Rectal smooth muscle tissue (tissue), 1 donor: ENCODE measurements around the gene KCNB1.

ENCODE experiments used
- H3K27ac ChIP-seq: one replicate; pipeline ENCODE4 v1.7.0; 2013; ENCODE audit warnings: low read depth, low read length, inconsistent platforms
- H3K27me3 ChIP-seq: one replicate; pipeline ENCODE4 v1.7.0; 2013; ENCODE audit warnings: low read length; ENCODE audit not compliant: control insufficient read depth, insufficient read depth
- H3K36me3 ChIP-seq: one replicate; pipeline ENCODE4 v1.7.0; 2013; ENCODE audit warnings: low read length; ENCODE audit not compliant: control insufficient read depth, insufficient read depth
- H3K4me1 ChIP-seq: one replicate; pipeline ENCODE4 v1.7.0; 2013; ENCODE audit warnings: low read length; ENCODE audit not compliant: control insufficient read depth, insufficient read depth
- H3K4me3 ChIP-seq: one replicate; pipeline ENCODE4 v1.7.0; 2013; ENCODE audit warnings: low read length
- H3K9ac ChIP-seq: one replicate; pipeline ENCODE4 v1.7.0; 2013; ENCODE audit warnings: low read length

KCNB1 gene

DNA sequence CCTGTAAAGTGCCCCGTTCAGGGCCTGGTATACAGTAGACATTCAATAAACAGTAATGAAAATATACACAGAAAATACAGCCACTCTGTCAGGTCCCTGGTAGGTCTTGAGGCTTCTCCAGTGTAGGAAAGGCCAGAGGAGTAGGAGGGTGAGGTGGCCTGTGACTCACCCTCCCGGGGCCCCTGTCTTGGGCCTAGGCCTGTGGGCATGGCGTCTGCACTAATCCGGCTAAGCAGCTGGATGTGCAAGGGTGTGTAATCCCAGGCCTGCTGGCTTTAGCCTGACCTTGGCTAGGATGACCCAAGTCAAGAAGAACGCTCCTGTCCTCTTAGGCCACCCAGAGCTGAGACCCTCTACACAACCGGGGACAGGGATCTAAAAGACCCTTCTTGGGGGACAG, 84.9 kb downstream of the KCNB1 start:
- Histone ChIP-seq H3K4me3 (no peak overlapping the region), H3K36me3 (no peaks in the 10 kb centered on the region), H3K27me3 (no peaks in the 10 kb centered on the region), H3K27ac (peak overlapping the region; percentile 21), H3K9ac (no peak overlapping the region), H3K4me1 (peaks cover 31% of the 10 kb centered on the region)

DNA sequence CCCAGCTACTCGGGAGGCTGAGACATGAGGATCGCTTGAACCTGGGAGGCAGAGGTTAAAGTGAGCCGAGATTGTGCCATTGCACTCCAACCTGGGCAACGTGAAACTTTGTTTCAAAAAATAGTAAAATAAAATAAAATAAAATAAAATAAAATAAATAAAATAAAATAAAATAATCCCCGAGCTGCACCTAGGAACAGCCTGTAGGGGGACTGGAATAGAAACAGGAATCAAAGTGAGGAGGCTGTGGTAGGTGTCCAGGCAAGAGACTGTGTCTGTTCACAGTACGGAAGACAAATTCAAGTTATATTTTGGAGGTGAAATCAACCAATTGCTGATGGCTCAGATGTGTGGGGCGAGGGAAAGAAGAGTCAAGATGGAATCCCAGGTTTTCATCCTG, 86.2 kb downstream of the KCNB1 start:
- Histone ChIP-seq H3K27me3 (no peaks in the 10 kb centered on the region), H3K9ac (no peak overlapping the region), H3K4me3 (no peak overlapping the region), H3K36me3 (no peaks in the 10 kb centered on the region), H3K27ac (peak overlapping the region; percentile 86), H3K4me1 (peaks cover 26% of the 10 kb centered on the region)

DNA sequence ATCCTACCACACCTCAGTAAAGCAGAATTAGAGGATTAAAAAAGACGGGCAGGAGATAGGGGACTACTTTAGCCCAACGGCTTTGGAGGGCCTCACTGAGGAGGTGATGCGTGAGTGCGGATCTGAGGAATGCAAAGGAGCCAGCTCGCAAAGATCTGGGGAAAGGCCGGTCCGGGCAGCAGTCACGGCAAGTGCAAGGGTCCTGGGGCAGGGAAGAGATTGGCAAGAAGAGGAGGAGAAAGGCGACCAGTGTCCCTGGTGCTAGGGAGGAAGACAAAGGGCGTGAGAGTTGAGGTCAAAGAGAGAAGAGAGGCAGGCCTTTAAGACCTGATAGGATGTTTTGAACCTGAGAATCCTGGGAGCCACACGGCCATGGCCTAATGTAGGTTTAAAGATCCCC, 86.8 kb downstream of the KCNB1 start:
- Histone ChIP-seq H3K4me3 (peak overlapping the region; percentile 39), H3K9ac (no peak overlapping the region), H3K36me3 (no peaks in the 10 kb centered on the region), H3K27me3 (no peaks in the 10 kb centered on the region), H3K4me1 (peaks cover 23% of the 10 kb centered on the region), H3K27ac (peak overlapping the region; percentile 86)

DNA sequence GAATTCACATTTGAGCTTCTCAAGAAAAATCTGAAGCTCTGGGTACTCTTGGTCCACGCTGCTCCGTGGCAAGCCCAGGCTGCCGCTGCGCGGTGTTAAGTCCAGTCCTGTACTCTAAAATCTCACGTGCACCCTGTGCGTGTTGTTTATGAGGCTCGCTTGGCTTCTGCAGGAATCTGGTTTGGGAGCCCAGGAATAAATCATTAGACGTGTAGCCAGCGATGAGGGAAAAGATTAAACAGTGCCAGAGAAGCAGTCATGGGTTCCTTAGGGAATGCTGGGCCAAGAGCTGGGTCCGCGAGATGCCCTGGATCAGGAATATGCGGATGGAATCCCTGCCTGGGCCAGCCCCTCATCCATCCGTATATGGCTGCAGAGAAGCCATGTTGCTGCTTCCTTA, 87.3 kb downstream of the KCNB1 start:
- no peak overlapping the region for H3K9ac ChIP-seq
- H3K4me1 ChIP-seq, result peaks cover 18% of the 10 kb centered on the region
- no peaks in the 10 kb centered on the region for H3K27me3 ChIP-seq
- no peaks in the 10 kb centered on the region for H3K36me3 ChIP-seq
- H3K4me3 ChIP-seq, result peak overlapping the region; percentile 39
- peak overlapping the region; percentile 88 for H3K27ac ChIP-seq

DNA sequence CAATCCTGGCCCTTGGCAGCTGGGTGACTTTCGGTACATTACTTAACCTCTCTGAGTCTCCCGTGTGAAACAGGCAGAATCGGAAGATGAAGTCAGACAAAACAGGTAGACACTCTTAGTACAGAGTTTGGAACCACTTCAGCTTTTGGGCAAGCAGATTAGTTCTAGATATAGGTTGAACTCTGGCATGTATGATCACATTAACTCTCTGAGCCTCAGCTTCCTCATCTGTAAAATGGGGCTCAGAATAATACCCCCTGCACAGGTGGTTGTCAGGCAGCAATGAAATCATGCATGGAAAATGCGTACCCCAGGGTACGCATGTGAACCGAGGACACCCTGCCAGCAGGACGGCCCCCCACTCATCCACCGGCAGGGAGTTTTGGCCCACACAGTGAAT, 87.7 kb downstream of the KCNB1 start:
- peak overlapping the region; percentile 88 for H3K27ac ChIP-seq
- peaks cover 16% of the 10 kb centered on the region for H3K4me1 ChIP-seq
- H3K36me3 ChIP-seq, result no peaks in the 10 kb centered on the region
- peak overlapping the region; percentile 19 for H3K4me3 ChIP-seq
- no peaks in the 10 kb centered on the region for H3K27me3 ChIP-seq
- H3K9ac ChIP-seq, result no peak overlapping the region

DNA sequence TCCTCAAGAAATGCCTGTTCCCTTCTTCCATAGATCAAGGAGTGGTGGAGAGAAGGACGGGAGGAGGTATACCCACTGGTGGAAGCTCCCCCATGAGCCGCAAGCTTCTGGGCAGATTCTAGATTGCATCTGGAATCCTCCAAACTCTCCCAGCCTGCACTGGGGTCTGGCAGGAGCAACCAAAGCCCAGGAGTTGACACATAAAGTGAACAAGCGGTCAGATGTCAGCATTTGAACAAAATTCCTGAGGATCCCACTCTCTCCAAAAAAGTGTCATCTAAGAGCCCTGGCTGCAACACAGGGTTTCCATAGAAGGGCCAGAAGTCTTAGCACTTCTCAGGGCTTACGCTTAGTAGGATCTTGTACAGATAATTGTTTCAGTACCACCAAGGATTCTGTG, 88.2 kb downstream of the KCNB1 start:
- H3K4me3 ChIP-seq, result no peak overlapping the region
- H3K36me3 ChIP-seq, result no peaks in the 10 kb centered on the region
- no peaks in the 10 kb centered on the region for H3K27me3 ChIP-seq
- peaks cover 18% of the 10 kb centered on the region for H3K4me1 ChIP-seq
- no peak overlapping the region for H3K9ac ChIP-seq
- peak overlapping the region; percentile 88 for H3K27ac ChIP-seq

DNA sequence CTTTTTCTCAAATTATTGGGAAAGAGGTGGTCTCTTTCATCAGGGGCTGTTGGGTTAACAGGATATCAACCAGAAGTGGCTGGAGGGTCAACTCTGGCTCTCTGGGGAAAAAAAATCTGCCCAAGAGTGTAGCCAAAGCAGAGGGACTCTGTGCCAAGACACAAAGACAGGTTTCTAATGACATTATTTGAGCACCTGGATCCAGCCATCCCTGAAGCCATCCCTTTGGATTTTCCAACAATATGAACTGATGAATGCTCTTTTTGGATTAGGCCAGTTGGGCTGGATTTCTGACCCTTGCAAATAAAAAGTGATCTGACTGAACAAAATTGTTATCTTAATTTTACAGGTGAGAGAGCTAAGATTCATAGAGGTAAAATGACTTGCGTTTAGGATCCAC, 88.7 kb downstream of the KCNB1 start:
- H3K27ac ChIP-seq, result peak overlapping the region; percentile 88
- H3K27me3 ChIP-seq, result no peaks in the 10 kb centered on the region
- H3K36me3 ChIP-seq, result no peaks in the 10 kb centered on the region
- no peak overlapping the region for H3K9ac ChIP-seq
- peaks cover 23% of the 10 kb centered on the region for H3K4me1 ChIP-seq
- no peak overlapping the region for H3K4me3 ChIP-seq

DNA sequence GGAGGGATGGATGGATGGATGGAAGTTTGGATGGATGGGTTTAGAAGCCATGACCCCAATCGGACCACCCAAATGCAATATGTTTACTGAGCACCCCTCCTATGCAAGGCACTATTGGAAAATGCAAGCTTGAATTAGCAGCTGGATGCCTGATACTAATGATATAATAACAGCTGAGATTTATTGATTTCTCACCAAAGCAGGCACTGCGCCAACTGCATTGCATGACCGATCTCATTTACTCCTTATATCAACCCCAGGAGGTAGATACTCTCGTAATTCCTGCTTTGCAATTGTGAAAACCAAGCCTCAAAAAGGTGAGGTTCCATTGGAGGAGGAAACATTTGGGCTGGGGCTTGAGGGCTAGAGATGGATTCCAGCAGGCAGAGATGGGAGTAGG, 89.7 kb downstream of the KCNB1 start:
- Histone ChIP-seq H3K4me3 (no peak overlapping the region), H3K27me3 (no peaks in the 10 kb centered on the region), H3K9ac (no peak overlapping the region), H3K36me3 (no peaks in the 10 kb centered on the region), H3K4me1 (peaks cover 32% of the 10 kb centered on the region), H3K27ac (no peak overlapping the region)

DNA sequence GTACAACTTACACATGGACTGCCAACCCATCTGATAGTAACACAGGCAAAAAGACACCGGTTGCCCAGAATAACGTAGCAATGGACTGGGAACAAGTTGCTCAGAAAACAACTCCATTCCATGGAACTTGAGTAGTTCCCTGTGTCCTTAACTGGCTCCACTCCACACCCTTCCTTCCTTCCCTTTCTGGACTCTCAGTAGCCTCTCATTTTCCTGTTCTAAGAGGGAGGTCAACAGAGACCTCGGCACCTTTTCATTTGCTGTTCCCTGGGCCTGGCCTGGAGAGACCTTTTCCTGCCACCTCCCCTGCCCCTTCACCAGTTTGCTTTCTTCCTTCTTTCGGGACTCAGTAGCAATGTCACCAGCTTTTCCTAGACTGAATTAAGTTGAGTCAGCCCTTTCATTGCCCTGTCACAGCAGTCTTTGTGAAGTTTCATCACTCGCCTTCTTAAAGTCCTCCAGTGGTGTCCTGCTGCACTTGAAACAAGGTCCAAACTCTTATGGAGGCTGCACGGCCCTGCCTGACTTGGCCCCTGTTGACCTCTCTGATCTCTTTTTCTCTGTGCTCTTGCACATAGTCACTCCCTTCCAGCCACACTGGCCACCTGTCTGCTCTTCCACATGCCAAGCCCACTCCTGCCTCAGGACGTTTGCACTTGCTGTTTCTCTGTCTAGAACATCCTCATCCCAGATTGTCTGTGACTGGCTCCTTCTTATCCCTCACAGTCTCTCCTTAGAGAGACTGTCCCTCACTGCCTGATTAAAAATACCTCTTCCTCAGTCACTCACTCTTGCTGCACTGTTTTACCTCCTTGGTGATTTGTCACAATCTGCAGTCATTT, 90.8 kb downstream of the KCNB1 start:
- peak overlapping the region; percentile 9 for H3K4me3 ChIP-seq
- no peaks in the 10 kb centered on the region for H3K27me3 ChIP-seq
- no peak overlapping the region for H3K27ac ChIP-seq
- peaks cover 43% of the 10 kb centered on the region for H3K4me1 ChIP-seq
- no peaks in the 10 kb centered on the region for H3K36me3 ChIP-seq
- no peak overlapping the region for H3K9ac ChIP-seq

DNA sequence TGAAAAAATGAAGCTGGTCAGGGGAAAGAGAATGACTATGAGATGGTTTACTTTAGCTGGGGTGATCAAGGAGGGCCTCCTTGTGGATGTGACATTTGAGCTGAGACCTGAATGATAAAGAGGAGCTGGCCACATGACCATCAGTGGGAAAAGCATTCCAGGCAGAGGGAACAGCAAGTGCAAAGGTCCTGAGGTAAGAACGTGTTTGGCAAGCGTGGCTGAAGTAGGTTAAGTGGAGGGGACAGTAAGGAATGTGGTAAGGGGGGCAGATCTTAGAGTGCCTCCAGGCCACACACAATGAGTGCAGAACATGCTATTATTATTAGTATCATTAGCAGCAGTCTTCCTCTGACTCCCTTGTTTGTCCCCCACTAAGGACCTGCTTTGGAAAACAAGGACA, 92.6 kb downstream of the KCNB1 start:
- Histone ChIP-seq H3K27me3 (no peaks in the 10 kb centered on the region), H3K4me1 (peaks cover 36% of the 10 kb centered on the region), H3K4me3 (no peak overlapping the region), H3K9ac (no peak overlapping the region), H3K27ac (no peak overlapping the region), H3K36me3 (no peaks in the 10 kb centered on the region)

DNA sequence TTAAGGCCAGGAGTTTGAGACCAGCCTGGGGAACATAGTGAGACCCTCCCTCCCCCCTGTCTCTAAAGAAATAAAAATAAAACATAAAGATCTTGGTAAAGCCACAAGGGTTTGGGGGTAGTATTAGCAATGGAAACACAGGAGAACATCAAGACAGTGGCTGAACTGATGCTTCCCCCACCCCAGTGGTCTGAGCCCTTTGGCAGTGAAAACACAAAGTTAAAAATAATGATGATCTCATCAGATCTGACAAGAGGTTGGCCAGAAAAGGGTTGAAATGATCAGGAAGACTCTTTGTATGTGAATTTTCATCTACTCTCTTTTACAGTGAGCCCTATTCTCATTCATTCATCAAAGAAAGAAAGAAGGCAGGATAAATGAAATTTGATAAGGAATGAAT, 93.7 kb downstream of the KCNB1 start:
- Histone ChIP-seq H3K27ac (no peak overlapping the region), H3K4me1 (peaks cover 27% of the 10 kb centered on the region), H3K9ac (no peak overlapping the region), H3K4me3 (no peak overlapping the region), H3K27me3 (no peaks in the 10 kb centered on the region), H3K36me3 (no peaks in the 10 kb centered on the region)

DNA sequence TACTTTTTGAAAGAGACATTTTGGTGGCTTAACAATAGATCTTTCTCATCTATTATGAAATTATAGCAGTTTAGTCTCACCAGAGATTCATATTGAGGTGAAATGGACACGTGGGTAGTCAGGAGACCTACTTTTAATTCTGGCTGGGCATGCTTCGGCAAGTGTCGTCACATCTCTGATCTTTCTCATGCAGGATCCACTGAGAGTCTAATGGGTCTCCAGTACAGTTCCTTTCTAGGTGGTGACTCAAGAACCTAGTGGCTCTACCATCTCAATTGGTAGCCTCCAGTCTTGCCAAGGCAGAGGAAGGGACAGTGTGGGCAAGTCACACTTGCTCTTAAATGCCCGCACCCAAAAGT, 94.9 kb downstream of the KCNB1 start:
- Histone ChIP-seq H3K27ac (peak overlapping the region; percentile 80), H3K4me1 (peaks cover 27% of the 10 kb centered on the region), H3K9ac (no peak overlapping the region), H3K27me3 (no peaks in the 10 kb centered on the region), H3K36me3 (no peaks in the 10 kb centered on the region), H3K4me3 (no peak overlapping the region)

DNA sequence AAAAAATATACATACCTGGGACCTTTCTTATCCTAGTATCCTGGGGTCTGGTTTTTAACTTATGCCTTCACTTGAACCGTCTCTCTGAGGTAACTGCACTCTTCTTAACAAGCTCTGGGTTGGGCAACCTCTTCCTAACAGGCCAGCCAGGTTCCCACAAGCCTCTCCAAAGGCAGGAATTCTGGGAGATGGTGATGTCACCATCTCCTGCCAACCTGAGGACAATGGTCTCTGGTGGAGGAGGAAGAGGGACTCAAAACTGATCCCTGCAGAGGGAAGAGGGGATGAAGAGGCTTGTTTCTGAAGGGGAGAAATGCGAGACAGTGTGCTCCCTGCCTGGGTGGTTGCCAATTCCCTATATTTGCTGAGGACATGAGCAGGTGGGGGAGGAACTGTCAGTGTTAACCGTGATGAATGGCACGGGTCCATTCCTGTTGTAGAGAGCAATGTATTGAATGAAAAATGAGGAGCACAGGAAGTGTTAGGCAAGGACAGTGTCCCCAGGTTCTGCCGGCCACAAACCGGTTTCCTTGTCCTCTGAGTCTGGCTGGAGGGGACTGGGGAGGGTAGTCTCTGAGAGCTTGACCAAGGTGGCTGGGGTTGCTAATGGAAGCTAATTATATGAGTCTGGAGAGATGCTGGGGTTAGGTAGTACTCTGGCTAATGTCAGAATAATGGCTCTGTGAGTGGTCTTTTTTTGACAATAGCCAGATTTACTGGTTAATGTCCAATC, 95.5 kb downstream of the KCNB1 start:
- Histone ChIP-seq H3K36me3 (no peaks in the 10 kb centered on the region), H3K4me3 (no peak overlapping the region), H3K27me3 (no peaks in the 10 kb centered on the region), H3K4me1 (peaks cover 32% of the 10 kb centered on the region), H3K27ac (peak overlapping the region; percentile 72), H3K9ac (no peak overlapping the region)
